Measurements from ENCODE around the gene RAB22A.

DNA sequence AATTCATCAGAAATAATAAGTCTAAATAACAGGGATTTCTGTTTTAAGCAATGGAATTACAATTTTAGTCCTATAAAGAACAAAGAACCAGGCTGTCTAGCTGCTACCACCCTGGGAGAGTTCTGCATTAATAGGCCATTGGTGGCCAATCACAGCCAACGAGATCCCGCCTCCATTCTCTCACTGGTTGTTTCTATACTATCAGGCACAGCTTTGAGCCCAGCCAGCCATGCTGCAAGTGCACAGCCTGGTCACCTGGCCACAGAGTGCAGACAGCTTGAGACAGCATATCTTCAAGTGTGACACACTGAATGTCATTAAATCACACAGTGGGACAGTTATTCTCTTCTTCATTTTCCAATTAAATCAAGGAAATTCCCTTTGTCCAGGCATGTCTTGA lies 16.1 kb upstream of the RAB22A start:
- TF ChIP-seq, protein P1, sequence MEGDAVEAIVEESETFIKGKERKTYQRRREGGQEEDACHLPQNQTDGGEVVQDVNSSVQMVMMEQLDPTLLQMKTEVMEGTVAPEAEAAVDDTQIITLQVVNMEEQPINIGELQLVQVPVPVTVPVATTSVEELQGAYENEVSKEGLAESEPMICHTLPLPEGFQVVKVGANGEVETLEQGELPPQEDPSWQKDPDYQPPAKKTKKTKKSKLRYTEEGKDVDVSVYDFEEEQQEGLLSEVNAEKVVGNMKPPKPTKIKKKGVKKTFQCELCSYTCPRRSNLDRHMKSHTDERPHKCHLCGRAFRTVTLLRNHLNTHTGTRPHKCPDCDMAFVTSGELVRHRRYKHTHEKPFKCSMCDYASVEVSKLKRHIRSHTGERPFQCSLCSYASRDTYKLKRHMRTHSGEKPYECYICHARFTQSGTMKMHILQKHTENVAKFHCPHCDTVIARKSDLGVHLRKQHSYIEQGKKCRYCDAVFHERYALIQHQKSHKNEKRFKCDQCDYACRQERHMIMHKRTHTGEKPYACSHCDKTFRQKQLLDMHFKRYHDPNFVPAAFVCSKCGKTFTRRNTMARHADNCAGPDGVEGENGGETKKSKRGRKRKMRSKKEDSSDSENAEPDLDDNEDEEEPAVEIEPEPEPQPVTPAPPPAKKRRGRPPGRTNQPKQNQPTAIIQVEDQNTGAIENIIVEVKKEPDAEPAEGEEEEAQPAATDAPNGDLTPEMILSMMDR (IDR thresholded peaks at IDR 0.05; ENCODE audit: extremely low read depth in 1 of 2, insufficient read depth in 1 of 2, low read depth in 1 of 2, low read length in 2 of 2), result no peak
- TF ChIP-seq POLR2AphosphoS5 (IDR thresholded peaks at IDR 0.05; ENCODE audit: insufficient read depth, low read depth, low read length) (no peak), EZH2 (IDR thresholded peaks at IDR 0.05; ENCODE audit: borderline replicate concordance, low read depth, low read length, severe bottlenecking) (no peak), MYC (IDR thresholded peaks at IDR 0.05; ENCODE audit: low read depth, low read length) (no peak), FOS (IDR thresholded peaks at IDR 0.05; ENCODE audit: borderline replicate concordance, insufficient read depth, low read length) (no peak), POLR2A (IDR thresholded peaks at IDR 0.05; ENCODE audit: low read depth, low read length) (no peak), JUN (IDR thresholded peaks at IDR 0.05; ENCODE audit: borderline replicate concordance, insufficient read depth, insufficient read length, low read depth) (no peak)
- TF ChIP-seq, protein P2, sequence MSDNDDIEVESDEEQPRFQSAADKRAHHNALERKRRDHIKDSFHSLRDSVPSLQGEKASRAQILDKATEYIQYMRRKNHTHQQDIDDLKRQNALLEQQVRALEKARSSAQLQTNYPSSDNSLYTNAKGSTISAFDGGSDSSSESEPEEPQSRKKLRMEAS (IDR thresholded peaks at IDR 0.05; ENCODE audit: insufficient read depth, insufficient read length), result no peak
